NCI-H526 (cell line): Measurements from ENCODE around the gene SMIM22.

ENCODE experiments used
- DNase-seq, 2 experiments: peaks; one replicate each; lab custom pipeline; 2025; lab: John Stamatoyannopoulos, UW

SMIM22 gene

DNA sequence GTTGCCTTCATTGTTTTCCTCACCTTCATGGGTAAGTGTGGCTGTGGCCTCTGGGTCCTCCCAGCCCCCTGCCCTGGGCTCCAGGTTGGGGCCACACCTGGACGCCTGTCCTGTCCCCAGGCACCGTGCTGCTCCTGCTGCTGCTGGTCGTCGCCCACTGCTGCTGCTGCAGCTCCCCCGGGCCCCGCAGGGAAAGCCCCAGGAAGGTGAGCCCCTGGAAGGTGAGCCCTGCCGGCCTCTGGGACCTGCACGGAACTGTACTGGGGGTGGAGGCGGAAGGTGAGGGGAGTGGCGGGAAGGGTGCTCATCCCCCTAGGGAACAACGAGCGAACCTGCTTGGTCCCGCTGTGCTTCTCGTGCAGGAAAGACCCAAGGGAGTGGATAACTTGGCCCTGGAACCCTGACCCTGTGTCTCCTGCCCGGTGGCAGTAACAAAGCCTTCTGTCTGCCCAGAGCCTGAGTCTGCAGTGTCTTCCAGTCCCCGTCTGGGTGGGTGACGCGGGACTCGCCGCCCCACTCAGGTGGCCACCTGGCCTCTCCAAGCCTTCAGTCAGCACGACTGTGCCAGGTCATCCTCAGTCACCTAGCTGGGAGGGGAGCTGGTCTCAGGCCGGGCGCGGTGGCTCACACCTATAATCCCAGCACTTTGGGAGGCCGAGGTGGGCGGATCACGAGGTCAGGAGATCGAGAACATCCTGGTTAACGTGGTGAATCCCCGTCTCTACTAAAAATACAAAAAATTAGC, 831 bp downstream of the SMIM22 start:
- DNase-seq = no peak

DNA sequence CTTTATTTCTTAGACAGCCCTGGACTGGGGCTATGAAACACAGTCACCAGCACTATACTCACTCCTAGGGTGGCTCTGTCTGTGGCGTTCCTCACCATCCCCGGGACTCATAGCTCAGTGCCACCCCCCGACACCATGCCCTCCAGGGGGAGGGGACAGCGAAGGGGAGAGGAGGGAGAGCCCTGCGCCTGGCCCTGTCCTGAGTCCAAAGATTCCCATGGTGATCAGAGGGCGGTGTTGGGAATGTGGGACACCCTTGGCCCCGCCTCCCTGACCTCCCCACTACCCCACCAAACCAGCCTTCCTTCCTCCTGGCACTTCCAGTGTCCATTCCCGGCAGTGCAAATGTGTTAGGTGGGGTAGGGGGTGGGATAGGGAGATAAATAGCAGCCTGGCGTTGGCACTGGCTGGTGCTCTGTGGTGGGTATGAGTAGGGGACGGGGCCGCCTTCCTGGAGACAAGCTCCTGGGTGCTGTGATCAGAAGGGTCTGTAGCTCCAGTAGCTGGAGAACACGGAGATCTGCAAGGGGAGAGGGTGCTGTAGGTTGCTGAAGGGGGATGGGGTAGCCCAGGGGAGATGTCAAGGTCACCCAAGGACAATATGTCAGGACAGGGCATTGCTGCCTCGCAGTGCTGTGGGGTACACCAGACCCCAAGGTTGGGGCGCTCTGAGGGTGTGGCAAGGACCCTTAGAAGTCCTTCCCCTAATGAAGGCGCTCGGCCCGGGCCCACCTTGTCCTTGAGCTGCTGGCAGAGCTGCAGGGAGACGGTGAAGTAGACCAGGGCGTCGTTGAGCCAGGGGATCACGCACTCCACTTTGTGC, 2.0 kb downstream of the SMIM22 start:
- no peak for DNase-seq

DNA sequence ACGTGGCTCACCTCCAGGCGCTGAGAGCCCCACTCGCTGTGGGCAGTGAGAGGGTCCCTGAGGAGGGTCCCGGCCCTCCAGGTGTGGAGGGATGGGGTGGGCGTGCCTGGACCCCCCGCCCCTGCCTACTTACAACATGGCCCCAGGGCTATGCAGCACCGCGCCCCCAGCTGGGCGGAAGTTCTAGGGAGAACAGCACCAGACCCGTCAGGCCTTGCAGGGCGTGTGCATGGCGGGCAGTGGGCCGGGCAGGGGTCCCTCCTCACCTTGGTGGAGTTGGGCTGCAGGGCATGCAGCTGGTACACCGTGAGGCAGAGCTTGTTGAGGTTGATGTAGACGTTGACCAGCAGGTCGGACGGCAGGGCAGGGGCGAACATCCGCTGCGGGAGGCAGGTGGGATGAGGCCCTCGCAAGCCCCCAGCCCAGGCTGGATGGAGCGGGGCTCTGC, 2.7 kb downstream of the SMIM22 start:
- no peak for DNase-seq

DNA sequence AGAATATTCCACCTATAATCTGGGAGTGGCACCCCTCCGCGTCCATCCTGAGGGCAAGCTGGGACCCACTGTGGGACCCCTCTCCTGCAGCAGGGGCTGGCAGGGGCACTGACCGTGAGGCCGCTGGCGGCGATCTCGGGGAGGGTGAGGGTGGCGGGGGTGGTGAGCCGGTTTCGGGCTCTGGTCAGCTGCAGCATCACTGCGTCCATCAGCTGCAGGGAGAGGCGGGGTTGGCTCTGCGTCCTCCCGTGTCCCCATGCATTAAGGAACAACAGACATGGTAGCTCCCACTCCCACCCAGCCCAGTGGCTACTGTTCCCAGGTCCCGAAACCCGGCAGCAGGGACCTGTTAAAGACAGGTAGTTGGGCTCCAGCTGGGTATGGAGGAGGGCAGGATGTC, 3.3 kb downstream of the SMIM22 start:
- no peak for DNase-seq

DNA sequence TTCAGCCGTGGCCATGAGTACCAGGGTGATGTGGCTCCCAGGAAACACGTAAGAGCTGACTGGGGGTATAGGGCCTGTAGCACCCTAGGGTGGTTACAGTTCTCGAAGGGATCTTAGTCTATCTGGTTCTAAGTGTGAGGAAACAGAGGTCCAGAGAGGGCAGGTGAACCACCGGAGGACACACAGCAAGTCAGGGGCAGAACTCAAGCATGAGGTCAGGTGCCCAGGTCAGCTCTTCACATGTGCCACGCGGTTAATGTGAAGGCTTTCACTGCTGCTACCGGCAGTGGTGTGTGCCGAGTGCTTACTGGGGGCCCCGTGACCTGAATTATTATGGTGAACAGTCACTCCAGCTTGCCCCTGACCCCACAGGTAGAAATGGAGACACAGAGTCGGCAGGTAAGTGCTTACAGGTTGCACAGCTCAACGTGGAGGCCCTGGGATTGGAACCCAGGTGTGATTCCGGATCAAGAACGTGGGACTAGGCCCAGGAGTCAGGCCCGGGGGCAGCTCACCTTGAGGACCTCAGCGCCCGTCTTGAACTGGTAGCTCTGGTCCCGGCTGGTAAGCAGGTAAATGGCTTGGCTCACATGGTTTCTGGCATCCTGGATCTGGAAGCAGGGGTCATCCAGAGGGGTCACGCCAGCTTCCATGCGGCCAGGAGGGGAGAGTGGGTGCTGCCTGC, 4.1 kb downstream of the SMIM22 start:
- DNase-seq = no peak

DNA sequence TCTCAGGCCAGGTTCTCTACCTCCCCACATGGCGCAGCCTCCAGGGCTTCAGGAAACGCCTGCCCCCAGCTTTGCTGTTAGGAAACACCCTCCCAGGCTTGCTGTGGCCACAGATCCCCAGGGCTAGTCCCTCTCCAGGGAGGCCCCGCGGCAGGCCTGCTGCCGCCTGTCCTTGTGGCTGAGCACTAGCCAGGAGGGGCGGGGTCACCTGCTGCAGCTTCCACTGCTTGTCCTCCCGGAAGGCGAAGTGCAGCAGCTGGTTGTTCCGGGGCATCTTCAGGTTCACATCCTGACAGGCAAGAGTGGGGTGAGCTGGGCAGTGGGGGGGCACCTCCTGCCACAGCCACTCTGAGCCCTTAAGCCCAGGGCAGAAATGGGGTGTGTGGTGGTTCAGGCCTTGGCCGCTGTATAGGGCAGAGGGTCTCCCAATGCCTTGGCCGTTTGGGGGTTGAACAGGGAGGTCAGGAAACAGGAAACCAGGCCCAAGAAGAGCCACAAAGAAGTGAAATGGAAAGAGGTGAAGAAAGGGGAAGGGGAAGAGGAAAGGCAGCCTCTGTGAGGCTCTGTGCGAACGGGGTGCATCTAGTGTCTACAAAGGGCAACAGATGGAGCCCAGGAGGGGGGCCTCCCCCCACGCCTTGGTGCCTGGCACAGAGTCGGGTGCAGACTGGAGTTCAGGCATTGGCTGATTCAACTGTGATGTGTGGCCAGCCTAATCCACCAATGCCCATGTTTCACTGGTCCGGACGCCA, 5.3 kb downstream of the SMIM22 start:
- DNase-seq = peak in 1 of 2 experiments; percentile 54

DNA sequence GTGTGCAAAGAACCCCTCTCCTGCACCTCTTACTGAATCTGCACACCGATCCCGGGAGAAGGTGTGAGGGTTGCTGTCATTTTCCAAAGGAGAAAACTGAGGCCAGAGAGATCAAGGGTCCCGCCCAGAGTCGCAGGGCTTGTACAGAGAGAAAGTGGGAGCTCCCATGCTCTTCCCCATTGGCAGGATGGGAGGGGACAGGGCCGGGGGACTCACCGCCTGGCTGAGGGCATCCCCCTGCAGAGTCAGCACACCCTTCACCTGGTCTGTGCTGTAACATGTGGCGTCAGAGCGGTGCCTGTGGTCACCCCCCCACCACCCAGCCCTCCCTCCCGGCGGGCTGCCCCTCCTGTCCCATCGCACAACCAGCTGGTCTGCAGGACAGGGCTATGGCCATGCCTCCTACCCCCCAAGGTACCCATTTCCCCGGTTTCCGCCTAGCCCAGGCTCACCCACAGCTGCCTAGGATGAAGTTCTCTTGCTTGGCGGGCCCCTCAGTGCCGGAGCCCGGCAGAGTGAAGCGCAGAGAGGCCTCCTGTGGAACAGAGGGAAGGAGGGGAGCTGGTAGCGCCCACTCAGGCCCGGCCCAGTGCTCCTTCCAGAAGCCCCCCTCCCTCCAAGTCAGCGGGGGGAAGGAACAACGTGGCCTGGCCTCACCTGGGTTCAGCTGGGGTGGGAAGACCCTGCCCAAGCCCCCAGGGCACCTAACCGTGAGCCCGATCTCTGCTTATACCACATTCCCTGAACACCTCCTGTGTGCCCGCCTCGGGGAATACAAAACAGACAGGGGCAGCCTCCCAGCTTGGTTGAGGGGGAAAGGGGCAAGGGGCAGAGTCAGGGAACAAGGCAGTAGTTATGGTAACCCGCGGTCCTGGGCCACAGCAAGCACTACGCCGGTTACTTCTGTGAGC, 6.1 kb downstream of the SMIM22 start:
- DNase-seq = peak in 1 of 2 experiments; percentile 13

DNA sequence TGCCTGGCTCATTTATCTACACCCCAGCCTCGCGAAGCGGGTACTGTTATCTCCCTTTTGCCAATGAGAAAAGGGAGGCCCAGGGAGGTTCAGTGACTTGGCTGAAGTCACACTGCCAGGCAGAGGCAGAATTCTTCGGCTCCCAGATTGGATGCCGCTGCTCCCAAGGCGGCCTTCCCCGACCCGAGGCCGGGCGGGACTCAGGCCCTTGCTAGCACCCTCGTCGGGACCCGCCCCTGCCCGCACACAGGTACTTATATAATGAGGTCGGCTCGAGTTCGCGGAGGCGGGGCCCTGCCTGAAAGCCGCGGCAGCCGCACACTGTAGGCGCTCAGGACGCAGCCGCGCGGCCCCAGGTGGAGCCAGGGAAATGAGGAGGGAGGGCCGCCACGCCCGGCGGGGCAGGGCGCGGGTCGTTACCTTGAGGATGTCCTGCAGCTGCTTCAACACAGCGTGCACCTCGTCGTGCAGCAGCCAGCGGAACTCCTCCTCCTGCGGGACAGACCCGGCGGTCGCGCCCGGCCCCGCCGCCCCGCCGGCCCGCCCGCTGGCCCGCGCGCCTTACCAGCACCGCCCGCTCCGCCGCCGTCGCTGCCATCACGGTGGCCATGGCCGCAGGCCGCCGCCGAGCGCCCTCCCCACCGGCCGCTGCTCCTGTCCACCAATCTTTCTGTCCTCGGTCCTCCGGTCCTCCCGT, 6.9 kb downstream of the SMIM22 start, which contains the start of gene ROGDI:
Gene ROGDI (minus strand): TSS at position 672 of the 697 bp plus-strand sequence. CDS start 62 bp downstream, at position 610.
- peak; percentile 79 to 94 for DNase-seq

DNA sequence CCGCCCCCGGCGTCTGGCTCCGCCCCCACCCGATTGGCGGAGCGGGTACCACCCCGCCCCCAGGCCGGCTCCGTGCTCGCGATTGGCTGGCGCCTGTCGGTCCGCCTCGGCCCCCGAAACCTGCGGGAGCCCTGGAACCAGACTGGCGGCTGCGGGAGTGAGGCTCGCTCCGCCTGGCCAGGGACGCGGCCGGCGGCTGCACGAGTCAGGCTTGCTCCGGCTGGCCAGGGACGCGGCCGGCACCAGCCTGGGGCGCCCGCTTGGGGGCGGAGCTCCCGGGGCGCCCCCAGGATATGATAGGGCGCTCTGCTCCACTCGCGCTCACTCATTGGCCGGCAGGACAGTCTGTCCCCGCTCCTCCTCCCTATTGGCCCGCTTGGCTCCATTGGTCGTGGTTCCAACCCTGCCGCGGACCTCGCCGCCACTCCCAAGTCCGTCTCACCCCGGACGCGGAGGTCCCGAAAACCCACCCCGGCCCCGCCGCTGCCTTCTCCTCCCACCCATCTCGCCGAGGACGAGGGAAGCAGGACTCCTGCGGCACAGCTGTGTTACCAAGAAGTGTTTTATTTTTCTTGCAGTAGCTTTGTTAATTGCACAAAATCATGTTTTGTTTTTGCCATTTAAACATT, 7.6 kb downstream of the SMIM22 start:
- DNase-seq = peak; percentile 75 to 94

DNA sequence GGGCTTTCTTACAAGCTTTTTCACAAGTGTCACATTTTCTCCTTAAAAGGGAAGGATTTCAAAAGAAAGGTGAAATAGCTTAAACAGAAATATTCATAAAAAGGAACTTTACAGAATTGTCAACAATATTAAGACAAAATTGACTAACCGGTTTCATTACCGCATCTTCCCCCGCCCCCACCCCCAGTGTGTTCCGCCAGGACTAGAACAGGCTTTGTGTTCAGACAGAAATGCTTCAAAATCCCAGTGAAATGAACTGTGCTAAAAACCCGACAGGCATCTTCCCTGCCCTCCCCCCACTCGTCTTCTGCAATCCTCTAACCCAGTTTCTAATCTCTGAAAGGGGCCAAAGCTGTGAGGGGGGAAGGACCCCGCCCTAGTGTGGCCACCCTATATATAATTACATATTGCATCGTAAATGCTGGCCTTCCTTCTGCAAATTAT, 8.3 kb downstream of the SMIM22 start:
- DNase-seq = no peak

DNA sequence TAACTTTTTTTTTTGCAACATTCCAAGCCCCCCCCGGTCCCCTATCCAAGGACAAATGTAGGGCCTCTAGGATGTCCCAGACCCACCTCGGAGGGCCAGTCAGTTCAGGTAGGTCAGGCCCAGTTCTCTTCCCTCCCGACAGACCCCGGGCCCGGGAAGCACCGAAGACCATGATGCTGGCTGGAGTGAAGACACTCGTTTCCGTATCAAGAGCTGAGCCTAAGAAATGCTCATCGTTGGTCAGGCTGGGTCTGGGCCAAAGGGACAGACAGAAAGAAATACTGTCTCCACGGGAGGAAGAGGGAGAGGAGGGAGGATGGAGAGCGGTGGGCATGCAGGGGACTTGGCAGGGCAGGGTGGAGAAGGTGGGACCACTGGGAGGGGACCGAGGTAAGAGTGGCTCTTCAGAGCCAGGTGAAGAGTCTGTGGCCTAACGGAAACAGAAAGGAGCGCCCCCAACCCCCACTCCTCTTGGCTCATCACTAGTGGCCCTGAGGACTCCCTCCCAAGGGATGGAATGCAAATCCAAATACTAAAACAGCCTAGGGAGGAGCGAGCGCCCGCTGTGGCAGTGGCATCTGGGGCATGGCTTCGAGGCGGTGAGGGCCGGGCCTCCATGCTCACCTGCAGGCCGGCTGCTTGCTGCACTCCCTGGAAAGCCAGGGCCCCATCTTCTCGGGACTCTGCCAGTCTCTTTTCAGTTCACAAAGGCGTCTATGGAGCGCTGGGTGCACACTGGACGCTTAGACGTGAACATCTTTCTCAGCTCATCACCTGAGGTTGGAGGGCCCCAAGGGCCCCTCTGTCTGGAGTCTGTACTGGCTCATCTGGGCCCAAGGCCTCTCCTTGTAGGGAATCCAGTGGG, 9.0 kb downstream of the SMIM22 start:
- DNase-seq = peak; percentile 31 to 62

DNA sequence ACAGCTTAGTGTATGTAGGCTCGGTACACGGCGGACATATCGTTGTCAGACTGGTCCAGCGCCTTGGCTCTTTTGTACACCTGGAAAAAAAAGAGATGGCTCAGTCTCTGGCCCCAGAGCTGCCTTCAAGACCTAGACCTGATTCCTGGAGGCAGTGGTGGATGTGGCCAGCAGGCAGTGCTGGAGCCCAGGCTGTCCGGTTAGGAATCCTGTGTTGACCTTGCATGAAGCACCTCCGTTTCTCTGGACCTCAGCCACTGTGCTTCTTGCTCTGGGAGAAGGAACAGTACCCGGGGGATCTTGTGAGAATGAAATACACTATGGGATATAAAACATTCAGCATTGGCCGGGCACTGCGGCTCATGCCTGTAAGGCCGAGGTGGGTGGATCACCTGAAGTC, 10.1 kb downstream of the SMIM22 start:
- no peak for DNase-seq

DNA sequence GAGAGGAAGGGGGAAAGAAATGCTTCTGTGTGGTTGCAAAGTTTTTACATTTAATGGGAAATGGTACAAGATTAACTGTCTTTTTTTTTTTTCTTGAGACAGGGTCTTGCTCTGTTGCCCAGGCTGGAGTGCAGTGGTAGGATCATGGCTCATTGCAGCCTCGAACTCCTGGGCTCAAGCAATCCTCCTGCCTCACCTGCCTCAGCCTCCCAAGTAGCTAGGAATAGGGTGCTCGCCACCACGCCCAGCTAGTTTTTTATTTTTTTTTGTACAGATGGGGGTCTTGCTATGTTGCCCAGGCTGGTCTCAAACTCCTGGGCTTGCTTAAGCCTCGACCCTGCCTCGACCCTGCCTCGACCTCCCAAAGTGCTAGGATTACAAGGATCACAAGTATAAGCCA, 11.1 kb downstream of the SMIM22 start:
- DNase-seq = no peak

DNA sequence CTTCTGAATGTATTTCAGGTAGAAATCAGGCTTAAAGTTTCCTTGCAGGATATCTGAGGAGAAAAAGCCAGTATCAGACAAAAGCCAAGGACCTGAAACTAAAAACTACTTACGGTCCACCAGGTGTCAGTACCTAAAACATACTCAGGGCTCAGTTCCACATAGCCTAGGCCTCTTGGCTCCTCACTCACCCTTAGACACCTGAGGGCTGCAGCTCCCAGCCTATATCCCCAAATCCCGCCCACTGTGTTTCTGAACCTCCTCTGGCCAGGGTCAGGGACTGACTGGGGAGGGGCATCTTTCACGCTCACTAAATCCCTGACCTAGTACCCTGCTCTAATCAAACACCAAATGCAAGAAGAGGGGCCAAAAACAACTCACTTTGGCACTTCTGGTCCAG, 16.1 kb downstream of the SMIM22 start:
- no peak for DNase-seq

DNA sequence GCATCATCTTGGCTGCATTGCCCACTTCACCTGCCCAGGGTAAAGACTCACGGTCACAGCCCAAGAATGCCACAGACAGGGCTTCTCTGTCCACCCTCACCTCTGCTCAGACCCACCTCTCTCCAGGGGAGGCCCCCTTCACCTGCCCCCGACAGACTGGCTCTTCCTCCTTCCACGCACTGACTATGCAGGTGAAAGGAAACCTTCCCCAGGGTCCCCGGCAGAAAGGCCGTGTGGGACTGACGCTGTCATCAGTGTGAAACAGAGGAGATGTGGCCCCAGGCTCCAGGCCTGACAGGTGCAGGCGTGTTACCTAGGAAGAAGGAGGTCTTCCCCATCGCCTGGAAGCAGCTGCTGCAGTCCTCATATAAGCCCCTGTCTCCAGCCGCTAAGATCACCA, 16.6 kb downstream of the SMIM22 start:
- no peak for DNase-seq

DNA sequence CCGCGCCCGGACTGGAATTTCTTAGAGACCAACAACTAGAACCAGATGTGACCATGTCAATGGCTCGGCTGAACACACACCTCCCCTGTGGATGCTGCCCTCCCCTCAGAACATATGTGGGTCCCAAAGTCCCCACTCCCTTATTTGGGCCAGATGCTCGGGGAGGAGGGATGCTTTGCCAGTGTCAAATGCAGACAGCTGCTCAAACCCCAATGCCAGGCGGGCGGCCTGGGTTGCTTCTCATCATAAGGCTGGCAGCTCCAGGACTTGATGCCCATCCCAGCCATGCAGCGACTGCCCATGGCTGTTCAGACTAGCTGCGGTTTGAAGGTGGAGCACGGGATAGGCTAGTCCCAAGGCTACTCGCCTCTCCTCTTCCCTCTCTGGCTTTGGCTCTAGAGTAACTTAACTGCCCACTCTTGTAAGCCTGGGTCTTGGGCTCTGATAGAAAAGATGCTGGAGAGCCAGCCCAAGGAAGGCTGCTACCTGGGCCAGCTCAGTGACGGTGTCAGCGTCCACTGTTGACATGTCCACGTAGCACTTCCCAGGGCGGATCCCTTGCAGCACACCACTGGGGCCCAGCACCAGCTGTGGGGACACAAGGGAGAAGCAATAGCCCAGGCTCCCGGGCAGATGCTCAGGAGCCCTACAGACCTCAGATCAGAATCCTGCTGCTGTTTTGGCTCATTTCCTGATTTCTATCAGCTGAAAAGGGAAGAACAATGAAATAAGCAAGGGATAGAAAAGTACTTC, 18.3 kb downstream of the SMIM22 start:
- DNase-seq = no peak

DNA sequence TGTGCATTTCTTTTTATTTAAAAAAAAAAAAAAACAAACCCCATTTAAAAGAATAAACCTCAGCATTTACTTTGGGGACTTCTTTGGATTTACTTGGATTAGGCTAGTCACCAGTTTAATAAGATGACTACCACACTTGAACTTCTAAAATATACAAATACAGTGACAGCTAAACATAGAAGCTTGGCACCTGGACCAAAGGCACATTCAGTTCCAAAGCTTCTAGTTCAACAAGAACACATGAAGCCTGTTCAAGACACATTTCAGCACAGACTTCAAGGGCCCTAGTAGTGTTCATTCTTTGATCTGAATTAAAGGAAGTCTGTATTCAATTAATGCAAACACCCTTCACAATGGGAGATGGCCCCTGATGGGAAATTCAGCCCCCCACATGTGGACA, 18.9 kb downstream of the SMIM22 start:
- no peak for DNase-seq
